SK-N-SH treated with all-trans-retinoic acid at 6 μM for 48 hours (cell line): ENCODE results near the gene FAR2.

Source experiments
- ATAC-seq: fragments of 200-7000 bp; cut with Tn5 transposase; 3 replicates; pipeline ENCODE4 v1.9.1; 2020; ENCODE audit warnings: mild to moderate bottlenecking, moderate library complexity
- ARNTL ChIP-seq: fragments of 450-650 bp; formaldehyde crosslinking; IDR thresholded peaks from 2 replicates; pipeline ENCODE4 v1.5.0; 2020; ENCODE audit warnings: low read depth, mild to moderate bottlenecking, moderate library complexity, borderline replicate concordance
- BACH2 ChIP-seq: fragments of 250-450 bp; sonication (Bioruptor Pico); IDR thresholded peaks from 2 replicates; pipeline ENCODE4 v1.9.0; 2021; ENCODE audit warnings: mild to moderate bottlenecking, borderline replicate concordance
- CREB5 ChIP-seq: fragments of 250-450 bp; sonication (Bioruptor Pico); IDR thresholded peaks from 2 replicates; pipeline ENCODE4 v1.5.1; 2020; ENCODE audit warnings: low read depth, mild to moderate bottlenecking, moderate library complexity
- CSDC2 ChIP-seq: fragments of 250-450 bp; sonication (Bioruptor Pico); IDR thresholded peaks from 2 replicates; pipeline ENCODE4 v1.5.0; 2020; ENCODE audit warnings: mild to moderate bottlenecking, moderate library complexity
- ESRRG ChIP-seq: fragments of 250-450 bp; sonication (Bioruptor Pico); IDR thresholded peaks from 2 replicates; pipeline ENCODE4 v1.6.1; 2021; ENCODE audit warnings: mild to moderate bottlenecking
- GLIS3 ChIP-seq: fragments of 250-450 bp; sonication (Bioruptor Pico); IDR thresholded peaks from 2 replicates; pipeline ENCODE4 v1.5.0; 2020; ENCODE audit warnings: mild to moderate bottlenecking, moderate library complexity
- ISL1 ChIP-seq: fragments of 250-450 bp; sonication (Bioruptor Pico); IDR thresholded peaks from 2 replicates; pipeline ENCODE4 v2.1.2; 2022; ENCODE audit warnings: mild to moderate bottlenecking, moderate library complexity
- OSR1 ChIP-seq: fragments of 250-450 bp; sonication (Bioruptor Pico); IDR thresholded peaks from 2 replicates; pipeline ENCODE4 v1.8.0; 2022; ENCODE audit warnings: moderate library complexity, mild to moderate bottlenecking, inconsistent platforms
- PPARA ChIP-seq: fragments of 250-450 bp; sonication (Bioruptor Pico); IDR thresholded peaks from 2 replicates; pipeline ENCODE4 v1.5.0; 2020; ENCODE audit warnings: mild to moderate bottlenecking, borderline replicate concordance
- RARB ChIP-seq: fragments of 250-450 bp; sonication (Bioruptor Pico); IDR thresholded peaks from 2 replicates; pipeline ENCODE4 v1.8.0; 2021; ENCODE audit warnings: mild to moderate bottlenecking, moderate library complexity
- SNAI2 ChIP-seq: fragments of 250-450 bp; sonication (Bioruptor Pico); IDR thresholded peaks from 2 replicates; pipeline ENCODE4 v1.5.0; 2020; ENCODE audit warnings: mild to moderate bottlenecking, moderate library complexity
- TCF4 ChIP-seq: fragments of 250-450 bp; sonication (Bioruptor Pico); IDR thresholded peaks from 2 replicates; pipeline ENCODE4 v1.8.0; 2021; ENCODE audit warnings: mild to moderate bottlenecking, moderate library complexity, borderline replicate concordance
- TOX ChIP-seq: fragments of 250-450 bp; sonication (Bioruptor Pico); IDR thresholded peaks from 2 replicates; pipeline ENCODE4 v1.8.0; 2021; ENCODE audit warnings: mild to moderate bottlenecking, moderate library complexity, borderline replicate concordance
- TSHZ2 ChIP-seq: fragments of 250-450 bp; sonication (Bioruptor Pico); IDR thresholded peaks from 2 replicates; pipeline ENCODE4 v1.5.0; 2020; ENCODE audit warnings: mild to moderate bottlenecking, moderate library complexity
- ZC3H10 ChIP-seq: fragments of 250-450 bp; sonication (Bioruptor Pico); IDR thresholded peaks from 2 replicates; pipeline ENCODE4 v1.5.1; 2021; ENCODE audit warnings: mild to moderate bottlenecking, moderate library complexity
- ZFP3 ChIP-seq: fragments of 250-450 bp; sonication (Bioruptor Pico); IDR thresholded peaks from 2 replicates; pipeline ENCODE4 v1.5.0; 2020; ENCODE audit warnings: mild to moderate bottlenecking, moderate library complexity
- ZFP30 ChIP-seq: fragments of 450-650 bp; formaldehyde crosslinking; IDR thresholded peaks from 2 replicates; pipeline ENCODE4 v1.5.0; 2022; ENCODE audit warnings: mild to moderate bottlenecking, moderate library complexity
- ZNF565 ChIP-seq: fragments of 450-650 bp; formaldehyde crosslinking; conservative IDR thresholded peaks from 2 replicates; pipeline ENCODE4 v1.5.0; 2020; ENCODE audit warnings: low read depth, mild to moderate bottlenecking, moderate library complexity
- ZNF70 ChIP-seq: fragments of 450-650 bp; formaldehyde crosslinking; IDR thresholded peaks from 2 replicates; pipeline ENCODE4 v1.5.0; 2020; ENCODE audit warnings: mild to moderate bottlenecking, moderate library complexity
- ZNF8 ChIP-seq: fragments of 450-650 bp; formaldehyde crosslinking; IDR thresholded peaks from 2 replicates; pipeline ENCODE4 v1.5.0; 2020; ENCODE audit warnings: mild to moderate bottlenecking, moderate library complexity
- TF ChIP-seq, protein P1 (sequence below): fragments of 250-450 bp; sonication (Bioruptor Pico); IDR thresholded peaks from 2 replicates; pipeline ENCODE4 v1.8.0; 2021; ENCODE audit warnings: low read depth, mild to moderate bottlenecking, moderate library complexity, borderline replicate concordance
- TF ChIP-seq, protein P2 (sequence below): fragments of 250-450 bp; sonication (Bioruptor Pico); IDR thresholded peaks from 2 replicates; pipeline ENCODE4 v1.8.0; 2020; ENCODE audit warnings: mild to moderate bottlenecking, moderate library complexity, borderline replicate concordance

The FAR2 gene

DNA sequence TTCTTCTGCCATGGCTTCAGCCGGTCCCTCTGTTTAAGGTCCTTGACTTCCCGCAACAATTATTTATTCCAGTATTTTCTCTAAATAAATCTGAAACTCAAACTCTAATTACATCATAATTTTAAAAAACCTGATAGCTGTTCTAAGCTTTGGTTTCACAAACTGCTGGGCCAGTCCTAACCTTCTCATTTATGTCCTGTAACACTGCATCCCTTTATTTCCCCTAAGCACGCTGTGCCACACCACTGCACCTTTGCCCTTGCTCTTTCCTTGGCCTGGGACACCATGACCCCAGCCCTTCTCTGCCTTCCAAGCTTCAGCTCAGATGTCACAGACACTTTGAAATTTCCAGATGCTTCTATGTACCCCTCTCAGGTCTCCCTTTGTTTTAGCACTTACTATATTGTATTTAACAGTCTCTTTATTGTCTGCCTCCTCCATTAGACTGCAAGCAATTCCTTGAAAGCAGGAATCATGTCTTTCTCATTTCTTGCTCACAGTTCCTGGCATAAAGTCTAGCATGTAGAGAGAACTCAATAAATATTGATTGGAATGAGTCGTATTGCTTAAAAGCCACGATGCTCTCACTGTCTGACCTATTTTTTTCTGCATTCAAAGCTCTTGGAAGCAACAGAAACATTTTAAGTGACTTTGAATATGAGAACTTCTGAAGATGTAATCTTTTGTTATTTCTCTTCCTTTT is 120.8 kb downstream of the FAR2 start:
- TF ChIP-seq RARB (CRISPR knock-in tag) (no peak), BACH2 (CRISPR knock-in tag) (no peak), ZNF8 (CRISPR knock-in tag) (no peak), TOX (CRISPR knock-in tag) (no peak), ZNF70 (CRISPR knock-in tag) (no peak), ESRRG (CRISPR knock-in tag) (no peak), OSR1 (CRISPR knock-in tag) (no peak), ZFP3 (CRISPR knock-in tag) (no peak), ZNF565 (CRISPR knock-in tag) (no peak), CSDC2 (CRISPR knock-in tag) (no peak), SNAI2 (CRISPR knock-in tag) (no peak), ZC3H10 (no peak), ISL1 (CRISPR knock-in tag) (no peak), ZFP30 (CRISPR knock-in tag) (no peak), ARNTL (no peak), TCF4 (CRISPR knock-in tag) (no peak), CREB5 (no peak), GLIS3 (CRISPR knock-in tag) (no peak)
- TF ChIP-seq, protein P1, sequence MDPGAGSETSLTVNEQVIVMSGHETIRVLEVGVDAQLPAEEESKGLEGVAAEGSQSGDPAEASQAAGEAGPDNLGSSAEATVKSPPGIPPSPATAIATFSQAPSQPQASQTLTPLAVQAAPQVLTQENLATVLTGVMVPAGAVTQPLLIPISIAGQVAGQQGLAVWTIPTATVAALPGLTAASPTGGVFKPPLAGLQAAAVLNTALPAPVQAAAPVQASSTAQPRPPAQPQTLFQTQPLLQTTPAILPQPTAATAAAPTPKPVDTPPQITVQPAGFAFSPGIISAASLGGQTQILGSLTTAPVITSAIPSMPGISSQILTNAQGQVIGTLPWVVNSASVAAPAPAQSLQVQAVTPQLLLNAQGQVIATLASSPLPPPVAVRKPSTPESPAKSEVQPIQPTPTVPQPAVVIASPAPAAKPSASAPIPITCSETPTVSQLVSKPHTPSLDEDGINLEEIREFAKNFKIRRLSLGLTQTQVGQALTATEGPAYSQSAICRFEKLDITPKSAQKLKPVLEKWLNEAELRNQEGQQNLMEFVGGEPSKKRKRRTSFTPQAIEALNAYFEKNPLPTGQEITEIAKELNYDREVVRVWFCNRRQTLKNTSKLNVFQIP (CRISPR knock-in tag): no peak
- TF ChIP-seq, protein P2, sequence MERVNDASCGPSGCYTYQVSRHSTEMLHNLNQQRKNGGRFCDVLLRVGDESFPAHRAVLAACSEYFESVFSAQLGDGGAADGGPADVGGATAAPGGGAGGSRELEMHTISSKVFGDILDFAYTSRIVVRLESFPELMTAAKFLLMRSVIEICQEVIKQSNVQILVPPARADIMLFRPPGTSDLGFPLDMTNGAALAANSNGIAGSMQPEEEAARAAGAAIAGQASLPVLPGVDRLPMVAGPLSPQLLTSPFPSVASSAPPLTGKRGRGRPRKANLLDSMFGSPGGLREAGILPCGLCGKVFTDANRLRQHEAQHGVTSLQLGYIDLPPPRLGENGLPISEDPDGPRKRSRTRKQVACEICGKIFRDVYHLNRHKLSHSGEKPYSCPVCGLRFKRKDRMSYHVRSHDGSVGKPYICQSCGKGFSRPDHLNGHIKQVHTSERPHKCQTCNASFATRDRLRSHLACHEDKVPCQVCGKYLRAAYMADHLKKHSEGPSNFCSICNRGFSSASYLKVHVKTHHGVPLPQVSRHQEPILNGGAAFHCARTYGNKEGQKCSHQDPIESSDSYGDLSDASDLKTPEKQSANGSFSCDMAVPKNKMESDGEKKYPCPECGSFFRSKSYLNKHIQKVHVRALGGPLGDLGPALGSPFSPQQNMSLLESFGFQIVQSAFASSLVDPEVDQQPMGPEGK: no peak
- TF ChIP-seq, all 23 proteins: peak for 0
- no peak for ATAC-seq

DNA sequence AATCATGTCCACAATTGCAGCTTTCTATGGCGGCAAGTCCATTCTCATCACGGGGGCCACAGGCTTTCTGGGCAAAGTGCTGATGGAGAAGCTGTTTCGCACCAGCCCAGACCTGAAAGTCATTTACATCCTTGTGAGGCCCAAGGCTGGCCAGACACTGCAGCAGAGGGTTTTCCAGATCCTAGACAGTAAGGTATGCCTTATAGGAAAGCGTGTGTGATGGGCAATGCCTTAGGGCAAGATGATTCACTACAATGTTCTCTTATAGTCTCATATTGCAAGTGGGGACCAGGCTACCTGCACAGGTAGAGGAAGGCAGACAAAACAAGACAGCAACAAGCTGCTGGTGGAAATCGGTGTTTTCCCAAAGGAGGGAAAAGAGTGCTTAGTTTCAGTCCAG is 121.4 kb downstream of the FAR2 start:
- ATAC-seq: no peak
- TF ChIP-seq TOX (CRISPR knock-in tag) (no peak), ZFP30 (CRISPR knock-in tag) (no peak), RARB (CRISPR knock-in tag) (no peak), ZNF565 (CRISPR knock-in tag) (no peak), TSHZ2 (CRISPR knock-in tag) (no peak), TCF4 (CRISPR knock-in tag) (no peak), ZNF70 (CRISPR knock-in tag) (no peak), CREB5 (no peak), ESRRG (CRISPR knock-in tag) (no peak), GLIS3 (CRISPR knock-in tag) (no peak), SNAI2 (CRISPR knock-in tag) (no peak), OSR1 (CRISPR knock-in tag) (no peak), ISL1 (CRISPR knock-in tag) (no peak), PPARA (no peak)
- TF ChIP-seq, protein P2: no peak
- TF ChIP-seq, protein P1 (CRISPR knock-in tag): no peak
